NCI-H226 (cell line): ENCODE measurements around the gene RGL2.
A peak's percentile ranks its signal among the peaks of the same experiment; 100 is the strongest.
"Not testable (repeated sequence)": the region's sequence is repeated elsewhere in the genome, so short reads cannot be mapped to it uniquely, and the experiment has no call there.

ENCODE experiments used
- DNase-seq: peaks from one replicate; pipeline ENCODE4 v3.0.0-alpha.2; 2015

The RGL2 gene

DNA sequence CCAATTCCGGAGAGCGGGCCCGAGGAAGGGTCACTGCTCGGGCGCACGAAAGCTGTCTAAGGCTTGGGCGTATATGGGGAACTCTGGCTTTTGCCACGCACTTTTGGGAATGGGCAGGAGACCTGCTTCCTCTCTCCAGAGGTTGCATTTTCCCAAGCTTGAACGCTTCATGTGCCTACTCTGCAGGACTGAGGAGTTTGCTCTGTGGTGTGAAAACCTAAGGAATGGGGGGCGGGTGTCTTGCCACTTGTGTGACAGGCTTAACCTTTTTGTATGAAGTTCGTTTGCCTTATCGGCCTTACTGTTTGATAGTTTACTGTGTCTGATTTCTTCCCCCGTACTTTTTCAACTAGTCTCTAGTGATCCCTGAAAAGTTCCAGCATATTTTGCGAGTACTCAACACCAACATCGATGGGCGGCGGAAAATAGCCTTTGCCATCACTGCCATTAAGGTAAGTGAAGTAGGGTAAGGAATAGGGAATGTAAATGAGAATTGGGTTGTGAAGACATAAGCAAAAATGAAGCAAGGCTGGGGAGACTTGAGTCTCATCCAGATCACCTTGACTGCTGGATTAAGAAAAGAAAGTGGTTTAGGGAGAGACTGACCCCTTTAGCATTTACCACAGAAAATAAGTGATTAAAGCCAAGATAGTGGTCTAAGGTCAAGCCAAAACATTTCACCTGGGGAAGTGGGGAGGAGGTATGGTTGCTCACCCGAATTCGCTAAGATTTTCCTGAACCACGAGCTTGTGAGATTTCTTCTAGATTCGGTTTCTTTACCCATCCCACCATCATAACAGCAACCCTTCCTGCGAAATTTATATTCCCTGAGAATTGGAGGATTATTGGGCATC, 26.2 kb downstream of the RGL2 start:
- no peak for DNase-seq

GRCh38 chr6:33271468-33272274, 27.1 kb downstream of the RGL2 start, which contains the start of the genes RPS18 and VPS52:
Gene RPS18, plus strand, starts transcription at chr6:33272075. Its CDS starts 45 bp downstream, at chr6:33272120.
Gene VPS52, minus strand, starts transcription at chr6:33271876. Its CDS starts 201 bp downstream, at chr6:33271675.
- peak; percentile 94 for DNase-seq

DNA sequence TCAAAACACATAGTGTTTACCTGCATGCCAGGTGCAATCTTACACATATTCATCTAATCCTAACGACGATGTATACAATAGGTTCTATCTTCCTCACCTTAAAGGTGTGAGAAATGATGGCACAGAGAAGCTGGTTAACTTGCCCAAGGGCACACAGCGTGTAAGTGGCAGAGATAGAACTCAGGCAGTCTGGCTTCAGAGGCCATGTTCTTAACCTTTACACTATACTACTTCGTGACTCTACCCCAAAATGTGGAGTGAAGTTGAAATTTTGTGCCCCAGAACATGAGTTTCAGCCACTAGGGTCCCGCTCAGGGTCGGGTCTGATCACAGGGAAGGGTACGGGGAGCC, 27.6 kb downstream of the RGL2 start:
- DNase-seq: no peak

- no peak for DNase-seq
These were observed 34.7 kb downstream of the RGL2 start for GRCh38 chr6:33264015-33264414.

DNA sequence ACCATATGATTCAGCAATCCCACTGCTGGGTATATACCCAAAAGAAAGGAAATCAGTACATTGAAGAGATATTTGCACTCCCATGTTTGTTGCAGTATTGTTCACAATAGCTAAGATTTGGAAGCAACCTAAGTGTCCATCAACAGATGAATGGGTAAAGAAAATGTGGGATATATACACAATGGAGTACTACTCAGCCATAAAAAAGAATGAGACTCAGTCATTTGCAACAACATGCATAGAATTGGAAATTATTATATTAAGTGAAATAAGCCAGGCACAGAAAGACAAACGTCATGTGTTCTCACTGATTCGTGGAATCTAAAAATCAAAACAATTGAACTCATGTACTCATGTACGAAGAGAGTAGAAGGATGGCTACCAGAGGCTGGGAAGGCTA, 36.3 kb downstream of the RGL2 start:
- not testable (repeated sequence) for DNase-seq

DNA sequence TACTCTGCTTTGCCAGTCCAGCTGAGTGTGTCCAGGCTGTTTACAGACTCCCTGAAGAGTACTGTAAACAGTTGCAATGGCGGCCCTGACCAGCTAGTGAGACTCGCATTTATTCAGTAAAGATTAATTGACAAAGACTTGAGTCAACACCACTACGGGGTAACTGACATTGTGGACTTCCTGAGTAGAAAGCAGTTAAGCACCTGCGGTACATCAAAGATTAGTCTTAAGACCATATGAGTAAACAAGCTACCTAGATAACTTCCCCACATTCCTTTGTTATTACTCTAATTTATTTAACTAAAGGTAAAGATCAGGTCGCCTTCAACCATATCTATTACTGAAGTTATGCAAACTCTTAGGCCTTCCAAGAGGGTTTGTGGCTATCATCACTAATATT, 39.7 kb downstream of the RGL2 start:
- DNase-seq: peak; percentile 20

- DNase-seq: no peak
These were observed 44.2 kb downstream of the RGL2 start for GRCh38 chr6:33254591-33254990.

DNA sequence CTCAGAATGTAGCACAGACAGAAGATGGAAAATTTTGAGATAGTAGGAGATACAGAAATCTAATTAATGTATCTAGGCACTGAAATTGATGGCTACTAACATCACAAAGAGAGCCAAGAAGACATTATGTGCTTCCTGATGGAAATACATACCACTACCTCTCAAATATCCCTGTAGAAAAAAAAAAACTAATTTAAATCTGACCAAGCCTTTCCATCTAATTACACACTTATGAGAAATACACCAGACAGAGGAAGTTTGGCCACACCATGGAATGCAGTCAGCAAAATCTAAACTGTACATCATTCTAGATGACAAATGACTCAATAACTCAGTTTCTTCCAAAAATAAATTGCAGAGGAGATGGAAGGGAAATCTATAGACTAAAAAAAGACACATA, 46.0 kb downstream of the RGL2 start:
- DNase-seq: no peak

GRCh38 chr6:33251395-33252012, 47.2 kb downstream of the RGL2 start:
- DNase-seq: no peak

- no peak for DNase-seq
These were observed 48.0 kb downstream of the RGL2 start for GRCh38 chr6:33250731-33251130.

DNA sequence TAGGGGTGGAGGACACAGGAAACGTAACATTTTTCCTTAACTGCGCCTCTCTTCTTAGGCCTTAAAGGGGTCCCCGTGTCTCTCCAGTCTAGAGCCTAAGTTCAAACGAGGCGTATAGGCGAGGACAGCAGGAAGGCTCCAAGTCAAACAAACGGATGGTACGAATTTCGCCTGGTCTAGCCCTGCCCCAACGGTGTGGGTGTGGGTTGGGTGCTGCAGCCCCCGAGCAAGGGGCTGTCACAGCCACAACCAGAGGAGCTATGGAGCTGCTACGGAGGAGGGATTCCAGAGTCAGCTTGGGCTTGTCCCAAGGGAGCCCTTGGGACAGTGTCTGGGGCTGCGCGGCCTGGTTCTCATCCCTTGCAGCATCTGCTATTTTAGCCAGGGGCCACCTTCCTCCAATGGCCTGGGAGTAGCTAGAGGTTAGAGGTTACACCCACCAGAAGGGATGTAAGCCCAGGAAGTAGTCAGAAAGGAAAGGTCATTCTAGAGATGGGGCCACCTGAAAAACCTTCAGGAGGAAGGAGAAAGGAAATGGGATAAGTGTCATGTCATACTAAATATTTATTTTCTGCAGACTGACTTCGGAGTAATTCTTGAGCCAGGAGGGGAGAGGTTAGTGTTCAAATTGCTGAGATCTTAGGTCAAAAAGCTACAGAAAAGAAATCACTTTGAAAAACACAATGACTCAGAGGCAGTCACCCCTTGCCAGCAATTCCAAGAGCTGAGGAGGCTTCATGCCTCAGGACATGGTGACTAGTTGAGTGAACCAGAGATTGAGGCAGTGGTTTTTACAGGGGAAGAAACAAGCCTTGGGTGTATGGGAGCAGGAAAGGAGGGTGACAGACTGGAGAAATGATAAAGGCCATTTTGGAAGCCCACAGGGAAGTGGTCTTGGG, 48.8 kb downstream of the RGL2 start:
- peak; percentile 71 for DNase-seq

- peak; percentile 100 for DNase-seq
These were observed 49.6 kb downstream of the RGL2 start for GRCh38 chr6:33248932-33249731.

DNA sequence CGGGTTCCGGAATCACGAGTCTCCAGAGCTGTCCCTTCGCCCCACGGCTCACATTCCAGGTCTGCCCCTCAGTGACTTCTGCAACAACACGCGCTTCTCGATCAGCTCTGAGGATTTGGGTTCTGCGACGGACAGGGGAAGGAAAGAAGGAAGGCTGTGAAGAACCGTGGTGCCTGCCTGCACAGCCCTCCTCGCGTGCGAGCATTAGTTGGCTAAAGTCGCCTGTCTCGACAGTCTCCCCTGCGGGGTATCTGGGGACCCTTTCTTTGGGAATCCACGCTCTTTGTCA, 50.2 kb downstream of the RGL2 start:
- DNase-seq: no peak

DNA sequence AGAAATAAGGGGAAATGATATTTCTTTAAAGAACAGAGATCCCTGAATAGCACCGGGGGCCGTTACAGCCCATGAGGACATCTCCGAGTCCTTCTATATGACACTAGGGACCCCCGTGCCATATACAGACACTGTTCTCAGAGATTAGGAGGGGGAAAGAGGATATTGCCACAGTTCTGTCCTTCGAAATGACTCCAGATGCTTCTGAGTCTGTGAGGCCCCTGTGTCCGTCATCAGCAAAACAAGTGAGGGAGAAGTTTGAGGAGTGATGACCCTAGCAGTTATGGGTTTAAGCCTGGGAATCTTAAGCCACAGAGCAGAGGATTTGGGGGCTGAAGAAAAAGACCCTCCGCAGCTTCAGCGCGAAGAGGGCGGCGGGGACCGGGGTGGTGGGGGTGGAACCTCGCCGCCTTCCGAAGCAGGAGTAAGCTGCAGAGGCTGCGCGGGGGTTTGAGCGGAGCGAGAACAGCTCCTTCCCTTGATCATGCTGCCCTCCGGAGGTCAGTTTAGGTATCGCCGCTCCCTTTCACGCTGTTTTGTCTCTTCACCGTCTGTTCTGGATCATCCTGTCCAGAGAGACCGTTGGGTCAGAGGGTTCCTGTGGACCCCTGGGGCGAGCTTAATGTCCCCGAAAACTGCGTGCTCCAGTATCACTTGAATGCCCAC, 50.6 kb downstream of the RGL2 start:
- DNase-seq: peak; percentile 80

DNA sequence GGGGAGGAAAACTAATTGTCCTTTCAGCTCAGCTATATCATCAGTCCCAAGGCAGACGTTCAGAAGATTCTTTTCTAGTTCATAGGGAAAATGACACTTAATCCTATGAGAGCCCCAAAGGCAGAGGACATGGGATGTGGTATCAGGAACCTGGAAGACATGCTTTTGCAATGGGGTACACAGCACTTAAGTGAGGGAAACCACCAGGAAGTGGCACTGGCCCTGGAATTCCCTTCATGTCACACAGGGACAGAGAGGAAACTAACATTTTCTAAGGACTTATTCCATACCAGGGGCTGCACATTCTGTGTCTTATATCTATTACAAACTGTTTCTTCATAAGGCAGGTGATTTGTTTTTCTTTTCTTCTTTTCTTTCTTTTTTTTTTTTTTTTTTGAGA, 55.3 kb downstream of the RGL2 start:
- DNase-seq: no peak

GRCh38 chr6:33241968-33242367, 56.8 kb downstream of the RGL2 start:
- no peak for DNase-seq
